Hematopoietic multipotent progenitor cell treated with erythropoietin and hydrocortisone succinate and interleukin-3 and kit ligand, for 8 days (in vitro differentiated cells): Measurements from ENCODE around the gene MYLK2.

Experiments
- DNase-seq: peaks from one replicate; pipeline ENCODE4 v3.0.0-alpha.2; 2015

The MYLK2 gene

GRCh38 chr20:31879143-31879987, 60.2 kb downstream of the MYLK2 start:
- DNase-seq, result peak; percentile 95

GRCh38 chr20:31881945-31882344, 62.8 kb downstream of the MYLK2 start:
- no peak for DNase-seq

DNA sequence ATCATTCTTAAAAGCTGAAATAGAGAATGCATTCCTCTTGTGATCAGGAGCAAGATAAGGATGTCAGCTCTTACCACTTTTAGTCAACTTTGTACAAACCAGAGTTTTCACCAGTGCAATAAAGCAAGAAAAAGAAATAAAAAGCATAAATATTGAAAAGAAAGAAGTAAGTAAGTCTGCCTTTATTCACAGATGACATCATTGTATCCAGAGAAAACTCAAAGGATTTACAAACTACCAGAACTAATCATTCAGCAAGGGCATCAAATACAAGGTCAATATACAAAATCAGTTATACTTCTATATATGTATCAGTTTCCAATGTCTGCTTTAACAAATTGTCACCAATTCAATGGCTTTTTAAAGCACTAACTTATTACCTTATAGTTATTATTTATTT, 64.7 kb downstream of the MYLK2 start:
- DNase-seq, result no peak
